Hypothalamus (tissue), 51 donors: ENCODE measurements around the gene APOF.
"Not testable (repeated sequence)": the region's sequence is repeated elsewhere in the genome, so short reads cannot be mapped to it uniquely, and the experiment has no call there.

Source experiments
- DNase-seq, 51 donors: peaks; one replicate each; lab custom pipeline; 2025; lab: John Stamatoyannopoulos, UW

APOF gene

GRCh38 chr12:56374726-56375597 is 12.3 kb upstream of the APOF start:
- DNase-seq, result no peak

- no peak for DNase-seq
Measured at GRCh38 chr12:56373515-56373914, 10.9 kb upstream of the APOF start.

GRCh38 chr12:56366948-56367347 is 4.3 kb upstream of the APOF start:
- DNase-seq, result no peak

GRCh38 chr12:56361487-56362129 is 1.0 kb downstream of the APOF start:
- DNase-seq, result no peak

GRCh38 chr12:56359851-56360767 is 2.5 kb downstream of the APOF start, which contains the start of gene STAT2:
TSS of gene STAT2 (minus strand) at chr12:56360107. CDS start at chr12:56356571, 3,536 bp downstream.
- peak; percentile 80 to 100 (median 99) for DNase-seq

GRCh38 chr12:56358836-56359532 is 3.7 kb downstream of the APOF start:
- peak in 26 of 51 donors; percentile 6 to 69 (median 30) for DNase-seq

GRCh38 chr12:56351325-56351724 is 11.3 kb downstream of the APOF start:
- DNase-seq, result no peak

GRCh38 chr12:56350662-56351061 is 12.0 kb downstream of the APOF start:
- no peak for DNase-seq

- DNase-seq, result no peak
Measured at GRCh38 chr12:56348776-56349175, 13.9 kb downstream of the APOF start.

GRCh38 chr12:56347255-56347654 is 15.4 kb downstream of the APOF start:
- DNase-seq, result not testable (repeated sequence)

- DNase-seq, result peak in 1 of 51 donors; percentile 6
Measured at GRCh38 chr12:56346675-56347074, 16.0 kb downstream of the APOF start.

GRCh38 chr12:56342290-56342689 is 20.4 kb downstream of the APOF start:
- DNase-seq, result not testable (repeated sequence)

GRCh38 chr12:56341616-56342015 is 21.0 kb downstream of the APOF start:
- no peak for DNase-seq

- no peak for DNase-seq
Measured at GRCh38 chr12:56339158-56339422, 23.6 kb downstream of the APOF start.

- DNase-seq, result no peak
Measured at GRCh38 chr12:56338308-56339157, 24.1 kb downstream of the APOF start, which contains the start of gene IL23A. TSS of gene IL23A (plus strand) at chr12:56338884. CDS start at chr12:56339045, 161 bp downstream.

GRCh38 chr12:56337753-56338251 is 24.9 kb downstream of the APOF start:
- DNase-seq, result no peak

GRCh38 chr12:56336361-56337167 is 26.1 kb downstream of the APOF start:
- DNase-seq, result peak in 10 of 51 donors; percentile 2 to 35 (median 9)

GRCh38 chr12:56335527-56335926 is 27.1 kb downstream of the APOF start:
- not testable (repeated sequence) for DNase-seq
